ENCODE measurements around the gene PTPRK.

DNA sequence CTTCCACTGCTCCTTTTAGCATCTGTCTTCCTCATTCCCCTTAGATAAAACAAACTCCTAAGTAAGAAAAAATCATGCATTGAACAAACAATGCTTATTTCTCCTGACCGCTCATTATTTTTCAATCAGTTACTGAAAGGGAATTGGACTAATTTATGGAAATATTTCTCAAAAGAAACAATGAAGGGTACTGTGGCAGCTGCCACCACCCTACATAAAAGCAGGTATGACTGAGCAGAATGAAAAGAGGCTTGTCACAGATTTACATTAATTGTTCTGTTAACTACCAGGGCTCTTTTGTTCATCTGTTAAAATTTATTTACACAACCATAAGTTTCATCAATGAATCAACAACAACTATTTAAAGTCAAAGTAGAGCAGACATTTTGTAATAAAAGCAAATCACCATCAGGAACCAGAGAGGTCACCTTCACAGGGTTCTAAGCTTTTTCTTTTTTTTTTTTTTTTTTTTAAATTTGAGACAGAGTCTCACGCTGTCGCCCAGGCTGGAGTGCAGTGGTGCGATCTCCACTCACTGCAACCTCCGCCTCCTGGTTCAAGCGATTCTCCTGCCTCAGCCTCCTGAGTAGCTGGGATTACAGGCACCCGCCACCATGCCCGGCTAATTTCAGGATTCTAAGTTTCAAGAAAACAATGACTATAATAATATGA is 204.0 kb downstream of the PTPRK start:
- TF ChIP-seq, protein P1, sequence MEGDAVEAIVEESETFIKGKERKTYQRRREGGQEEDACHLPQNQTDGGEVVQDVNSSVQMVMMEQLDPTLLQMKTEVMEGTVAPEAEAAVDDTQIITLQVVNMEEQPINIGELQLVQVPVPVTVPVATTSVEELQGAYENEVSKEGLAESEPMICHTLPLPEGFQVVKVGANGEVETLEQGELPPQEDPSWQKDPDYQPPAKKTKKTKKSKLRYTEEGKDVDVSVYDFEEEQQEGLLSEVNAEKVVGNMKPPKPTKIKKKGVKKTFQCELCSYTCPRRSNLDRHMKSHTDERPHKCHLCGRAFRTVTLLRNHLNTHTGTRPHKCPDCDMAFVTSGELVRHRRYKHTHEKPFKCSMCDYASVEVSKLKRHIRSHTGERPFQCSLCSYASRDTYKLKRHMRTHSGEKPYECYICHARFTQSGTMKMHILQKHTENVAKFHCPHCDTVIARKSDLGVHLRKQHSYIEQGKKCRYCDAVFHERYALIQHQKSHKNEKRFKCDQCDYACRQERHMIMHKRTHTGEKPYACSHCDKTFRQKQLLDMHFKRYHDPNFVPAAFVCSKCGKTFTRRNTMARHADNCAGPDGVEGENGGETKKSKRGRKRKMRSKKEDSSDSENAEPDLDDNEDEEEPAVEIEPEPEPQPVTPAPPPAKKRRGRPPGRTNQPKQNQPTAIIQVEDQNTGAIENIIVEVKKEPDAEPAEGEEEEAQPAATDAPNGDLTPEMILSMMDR (IDR thresholded peaks at IDR 0.05) = no peak
- no peak for TF ChIP-seq POLR2A (IDR thresholded peaks at IDR 0.05)
